Loucy (cell line): ENCODE measurements around the gene NCOA1.

ENCODE experiments used
- H2AFZ ChIP-seq: fragments of 200-600 bp; sonication (generic); 2 replicates; pipeline ENCODE4 v1.6.0; 2016; ENCODE audit warnings: antibody characterized with exemption, mild to moderate bottlenecking, low read length, moderate library complexity
- H3F3A ChIP-seq: fragments of 200-600 bp; 2 replicates; pipeline ENCODE4 v1.6.0; 2016; ENCODE audit warnings: antibody characterized with exemption, low read depth, mild to moderate bottlenecking
- H3K27me3 ChIP-seq: fragments of 200-600 bp; sonication (generic); 2 replicates; pipeline ENCODE4 v1.6.1; 2014; ENCODE audit warnings: low read length, mild to moderate bottlenecking; ENCODE audit not compliant: insufficient read depth, poor library complexity, severe bottlenecking
- H3K36me3 ChIP-seq: fragments of 200-600 bp; sonication (generic); 2 replicates; pipeline ENCODE4 v1.6.1; 2016; ENCODE audit warnings: low read length; ENCODE audit not compliant: insufficient read depth
- H3K4me1 ChIP-seq: fragments of 200-600 bp; sonication (generic); 2 replicates; pipeline ENCODE4 v1.5.1; 2014; ENCODE audit warnings: low read length, mild to moderate bottlenecking; ENCODE audit not compliant: insufficient read depth, poor library complexity, severe bottlenecking
- H3K4me2 ChIP-seq: fragments of 200-600 bp; sonication (generic); 2 replicates; pipeline ENCODE4 v1.6.0; 2014; ENCODE audit warnings: antibody characterized with exemption, low read length, low read depth, mild to moderate bottlenecking; ENCODE audit not compliant: poor library complexity, severe bottlenecking
- H3K4me3 ChIP-seq: fragments of 200-600 bp; sonication (generic); 2 replicates; pipeline ENCODE4 v1.5.1; 2014; ENCODE audit warnings: low read length, mild to moderate bottlenecking, mixed read lengths; ENCODE audit not compliant: poor library complexity, severe bottlenecking
- H3K79me2 ChIP-seq: fragments of 200-600 bp; sonication (generic); 2 replicates; pipeline ENCODE4 v1.6.1; 2014; ENCODE audit warnings: low read length; ENCODE audit not compliant: insufficient read depth
- H3K9ac ChIP-seq: fragments of 200-600 bp; sonication (generic); 2 replicates; pipeline ENCODE4 v1.6.0; 2014; ENCODE audit warnings: mild to moderate bottlenecking, low read depth, low read length, moderate library complexity; ENCODE audit not compliant: poor library complexity, severe bottlenecking
- H3K9me2 ChIP-seq: fragments of 200-600 bp; sonication (generic); replicated peaks from 2 replicates; pipeline ENCODE4 v1.6.1; 2016; ENCODE audit warnings: low read depth, low read length, mixed read lengths
- H3K9me3 ChIP-seq: fragments of 200-600 bp; sonication (generic); 2 replicates; pipeline ENCODE4 v1.6.1; 2014; ENCODE audit warnings: mild to moderate bottlenecking, antibody characterized with exemption, low read length, low read depth; ENCODE audit not compliant: insufficient read depth
- H4K20me1 ChIP-seq: fragments of 200-600 bp; sonication (generic); 2 replicates; pipeline ENCODE4 v1.6.0; 2014; ENCODE audit warnings: antibody characterized with exemption, low read length, mild to moderate bottlenecking; ENCODE audit not compliant: insufficient read depth, poor library complexity, severe bottlenecking
- EZH2phosphoT487 ChIP-seq: fragments of 200-600 bp; IDR thresholded peaks from 2 replicates; pipeline ENCODE4 v1.6.1; 2018; ENCODE audit warnings: antibody characterized with exemption, mild to moderate bottlenecking, moderate library complexity, borderline replicate concordance
- TF ChIP-seq, protein P1 (sequence below): fragments of 200-600 bp; sonication (generic); conservative IDR thresholded peaks from 2 replicates; pipeline ENCODE4 v1.5.1; 2014; ENCODE audit warnings: mild to moderate bottlenecking, antibody characterized with exemption, low read length

Gene NCOA1

DNA sequence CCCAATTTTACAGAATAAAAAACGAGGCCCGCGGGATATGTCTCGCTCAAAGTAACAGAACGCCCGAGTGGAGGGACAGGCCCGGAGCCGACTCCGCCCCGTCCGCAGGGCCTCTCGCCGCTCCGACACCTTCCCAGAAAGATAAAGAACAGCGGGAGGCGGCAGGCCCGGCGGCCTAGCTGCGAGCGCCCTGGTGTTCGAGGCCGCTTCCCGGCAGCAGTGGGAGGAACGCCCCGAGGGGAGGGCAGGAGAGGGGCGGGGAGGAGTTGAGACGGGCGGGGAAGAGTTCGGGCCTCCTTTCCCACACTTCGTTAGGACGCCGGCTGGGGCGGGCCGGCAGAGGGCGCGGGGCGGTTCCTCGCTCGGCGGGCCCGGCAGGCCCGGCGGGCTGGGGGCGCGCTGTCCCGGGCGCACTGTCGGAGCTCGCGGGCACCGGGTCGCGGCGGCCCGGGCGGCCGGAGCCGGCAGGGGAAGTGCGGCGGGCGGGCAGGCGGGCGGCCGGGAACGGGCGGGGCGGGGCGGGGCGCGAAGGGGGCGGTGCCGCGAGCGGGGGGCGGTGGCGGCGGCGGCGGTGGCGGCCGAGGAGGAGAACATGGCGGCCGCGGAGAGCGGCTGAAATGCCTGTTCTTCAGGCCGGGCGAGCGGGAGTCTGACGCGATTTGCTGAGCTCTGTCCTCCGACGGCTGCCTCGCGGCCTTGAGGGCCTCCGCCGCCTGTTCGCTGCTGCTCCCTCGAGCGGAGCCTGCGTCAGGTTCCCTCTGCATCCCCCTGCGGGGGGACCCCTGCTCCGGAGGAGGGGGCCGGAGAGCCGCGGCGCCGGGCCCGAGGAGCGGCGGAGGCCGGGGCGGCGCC is at the start of gene NCOA1:
Gene NCOA1, plus strand, starts transcription at position 565 of the 852 bp plus-strand sequence. CDS start 167,424 bp downstream, outside the sequence.
- no peaks in the 10 kb centered on the region for H3K36me3 ChIP-seq
- H3K4me1 ChIP-seq: peaks cover 49% of the 10 kb centered on the region
- no peaks in the 10 kb centered on the region for H3F3A ChIP-seq
- no peaks in the 10 kb centered on the region for H3K9me3 ChIP-seq
- TF ChIP-seq EZH2phosphoT487: no peak
- TF ChIP-seq, protein P1, sequence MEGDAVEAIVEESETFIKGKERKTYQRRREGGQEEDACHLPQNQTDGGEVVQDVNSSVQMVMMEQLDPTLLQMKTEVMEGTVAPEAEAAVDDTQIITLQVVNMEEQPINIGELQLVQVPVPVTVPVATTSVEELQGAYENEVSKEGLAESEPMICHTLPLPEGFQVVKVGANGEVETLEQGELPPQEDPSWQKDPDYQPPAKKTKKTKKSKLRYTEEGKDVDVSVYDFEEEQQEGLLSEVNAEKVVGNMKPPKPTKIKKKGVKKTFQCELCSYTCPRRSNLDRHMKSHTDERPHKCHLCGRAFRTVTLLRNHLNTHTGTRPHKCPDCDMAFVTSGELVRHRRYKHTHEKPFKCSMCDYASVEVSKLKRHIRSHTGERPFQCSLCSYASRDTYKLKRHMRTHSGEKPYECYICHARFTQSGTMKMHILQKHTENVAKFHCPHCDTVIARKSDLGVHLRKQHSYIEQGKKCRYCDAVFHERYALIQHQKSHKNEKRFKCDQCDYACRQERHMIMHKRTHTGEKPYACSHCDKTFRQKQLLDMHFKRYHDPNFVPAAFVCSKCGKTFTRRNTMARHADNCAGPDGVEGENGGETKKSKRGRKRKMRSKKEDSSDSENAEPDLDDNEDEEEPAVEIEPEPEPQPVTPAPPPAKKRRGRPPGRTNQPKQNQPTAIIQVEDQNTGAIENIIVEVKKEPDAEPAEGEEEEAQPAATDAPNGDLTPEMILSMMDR: no peak
- peak within 1 kb of the TSS; percentile 89 for H3K4me2 ChIP-seq
- H3K27me3 ChIP-seq: no peaks in the 10 kb centered on the region
- peak within 1 kb of the TSS; percentile 90 for H2AFZ ChIP-seq
- peaks cover 22% of the 10 kb centered on the region for H4K20me1 ChIP-seq
- H3K4me3 ChIP-seq: peak within 1 kb of the TSS; percentile 85
- no peaks in the 10 kb centered on the region for H3K9me2 ChIP-seq
- H3K79me2 ChIP-seq: peaks cover 44% of the 10 kb centered on the region
- H3K9ac ChIP-seq: peak within 1 kb of the TSS; percentile 76

DNA sequence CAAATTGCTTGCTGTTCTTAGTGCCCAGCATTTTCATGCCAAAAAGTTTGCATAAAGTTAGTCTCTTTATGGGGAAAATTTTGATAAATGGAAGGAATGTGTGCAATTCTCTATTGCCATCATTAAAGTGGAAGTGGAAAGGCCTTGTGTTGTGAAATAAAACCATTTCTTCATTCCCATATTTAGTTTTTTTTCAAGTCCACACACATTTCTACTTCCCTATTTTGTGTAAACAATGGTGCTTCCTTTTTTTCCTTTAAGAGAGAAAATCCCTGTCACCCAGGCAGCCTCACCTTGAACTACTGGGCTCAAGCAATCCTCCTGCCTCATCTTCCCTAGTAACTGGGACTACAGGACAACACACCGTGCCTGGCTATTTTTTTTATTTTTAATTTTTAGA is 42.3 kb upstream of the NCOA1 start:
- H3K79me2 ChIP-seq: no peaks in the 10 kb centered on the region
- no peaks in the 10 kb centered on the region for H4K20me1 ChIP-seq
- H3K36me3 ChIP-seq: no peaks in the 10 kb centered on the region
- H3K4me3 ChIP-seq: no peak overlapping the region
- no peak overlapping the region for H3K4me2 ChIP-seq
- TF ChIP-seq, protein P1: no peak
- TF ChIP-seq EZH2phosphoT487: no peak
- H3K9me2 ChIP-seq: no peaks in the 10 kb centered on the region
- no peak overlapping the region for H2AFZ ChIP-seq
- no peaks in the 10 kb centered on the region for H3K4me1 ChIP-seq
- H3K9ac ChIP-seq: no peak overlapping the region
- H3F3A ChIP-seq: no peaks in the 10 kb centered on the region
- H3K27me3 ChIP-seq: no peaks in the 10 kb centered on the region
- H3K9me3 ChIP-seq: no peaks in the 10 kb centered on the region; the same call in 1 of the 2 replicates

- Histone ChIP-seq H2AFZ (no peak overlapping the region), H4K20me1 (no peaks in the 10 kb centered on the region), H3K4me2 (no peak overlapping the region), H3K36me3 (no peaks in the 10 kb centered on the region), H3K9ac (no peak overlapping the region), H3K79me2 (no peaks in the 10 kb centered on the region), H3K9me3 (no peaks in the 10 kb centered on the region; the same call in 1 of the 2 replicates), H3K9me2 (no peaks in the 10 kb centered on the region), H3K4me1 (no peaks in the 10 kb centered on the region), H3K4me3 (no peak overlapping the region), H3K27me3 (no peaks in the 10 kb centered on the region), H3F3A (no peaks in the 10 kb centered on the region)
- no peak for TF ChIP-seq EZH2phosphoT487
These were observed 41.7 kb upstream of the NCOA1 start for GRCh38 chr2:24449344-24449743.
